ENCODE data around the gene SLC25A12.
"Not testable (repeated sequence)": the region's sequence is repeated elsewhere in the genome, so short reads cannot be mapped to it uniquely, and the experiment has no call there.

- TF ChIP-seq CTCF (conservative IDR thresholded peaks at IDR 0.05; ENCODE audit: low read length); EZH2phosphoT487 (IDR thresholded peaks at IDR 0.05; ENCODE audit: borderline replicate concordance, low read depth, low read length): not testable (repeated sequence)
These were observed 135.3 kb downstream of the SLC25A12 start for GRCh38 chr2:171758762-171759161.

All from OCI-LY7 (cell line).